Neural crest cell (in vitro differentiated cells): ENCODE measurements around the gene HMOX1. TPM values are rescaled to one million over a fixed set of nuclear protein-coding genes. Genes with fewer than 3 reads are reported as not detected.
A peak's percentile ranks its signal among the peaks of the same experiment; 100 is the strongest.

Source experiments
- DNase-seq: peaks from one replicate; pipeline ENCODE4 v3.0.0; 2021; ENCODE audit warnings: low read depth, mixed read lengths, low spot score
- H3K27ac Mint-ChIP-seq: one replicate; pipeline ENCODE4 v1.8.0; 2021; ENCODE audit warnings: mild to moderate bottlenecking, mixed read lengths; ENCODE audit not compliant: unreplicated experiment
- H3K27me3 Mint-ChIP-seq: 2 replicates; pipeline ENCODE4 v1.8.0; 2021; ENCODE audit warnings: low read depth, mild to moderate bottlenecking, mixed read lengths
- H3K36me3 Mint-ChIP-seq: 2 replicates; pipeline ENCODE4 v1.8.0; 2021; ENCODE audit warnings: low read depth, mild to moderate bottlenecking, mixed read lengths
- H3K4me1 Mint-ChIP-seq: 2 replicates; pipeline ENCODE4 v1.8.0; 2021; ENCODE audit warnings: mixed read lengths
- H3K4me3 Mint-ChIP-seq: one replicate; pipeline ENCODE4 v1.8.0; 2021; ENCODE audit warnings: mild to moderate bottlenecking, mixed read lengths
- H3K9me3 Mint-ChIP-seq: 2 replicates; pipeline ENCODE4 v1.8.0; 2021; ENCODE audit warnings: mixed read lengths
- microRNA-seq: library from miRNA; unstranded; fragments of <30 nt; microRNA quantifications from one replicate; pipeline ENCODE4, GENCODE V29; 2020
- total RNA-seq: library from RNA; stranded (reverse); gene quantifications from 2 replicates; pipeline ENCODE4 v1.2.1, GENCODE V29; 2021
- TF ChIP-seq, protein P1 (sequence below): fragments of 200-600 bp; sonication (generic); conservative IDR thresholded peaks from 2 replicates; pipeline ENCODE4 v1.5.0; 2021; ENCODE audit warnings: antibody characterized with exemption, mild to moderate bottlenecking

HMOX1 gene
- total RNA-seq, 1 donor from 2014 or later = 2.4 TPM

DNA sequence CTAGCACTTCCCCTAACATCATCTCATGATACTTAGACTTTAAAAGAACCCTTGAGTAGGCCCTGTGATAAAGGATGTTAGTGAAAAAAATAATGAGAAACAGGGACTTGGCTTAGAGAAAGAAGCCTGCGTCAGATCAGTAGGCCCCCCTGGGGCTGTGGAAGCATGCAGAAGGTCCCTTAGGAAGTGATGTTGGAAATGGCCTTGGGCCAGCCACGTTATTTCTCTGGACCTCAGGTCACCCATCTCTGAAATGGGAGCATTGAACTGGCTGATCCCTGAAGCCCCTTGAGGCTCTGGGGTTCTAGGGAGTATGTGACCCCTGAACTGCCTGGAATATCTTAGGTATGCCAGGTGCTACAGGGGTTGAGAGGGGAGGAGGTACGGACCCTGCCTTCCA is 59.2 kb downstream of the HMOX1 start:
- Mint-ChIP-seq H3K9me3 (peaks cover 14% of the 10 kb centered on the region), H3K36me3 (peaks cover 17% of the 10 kb centered on the region), H3K27me3 (no peaks in the 10 kb centered on the region), H3K4me1 (peaks cover 12% of the 10 kb centered on the region), H3K27ac (no peak overlapping the region), H3K4me3 (no peak overlapping the region)
- DNase-seq = no peak
- TF ChIP-seq, protein P1, sequence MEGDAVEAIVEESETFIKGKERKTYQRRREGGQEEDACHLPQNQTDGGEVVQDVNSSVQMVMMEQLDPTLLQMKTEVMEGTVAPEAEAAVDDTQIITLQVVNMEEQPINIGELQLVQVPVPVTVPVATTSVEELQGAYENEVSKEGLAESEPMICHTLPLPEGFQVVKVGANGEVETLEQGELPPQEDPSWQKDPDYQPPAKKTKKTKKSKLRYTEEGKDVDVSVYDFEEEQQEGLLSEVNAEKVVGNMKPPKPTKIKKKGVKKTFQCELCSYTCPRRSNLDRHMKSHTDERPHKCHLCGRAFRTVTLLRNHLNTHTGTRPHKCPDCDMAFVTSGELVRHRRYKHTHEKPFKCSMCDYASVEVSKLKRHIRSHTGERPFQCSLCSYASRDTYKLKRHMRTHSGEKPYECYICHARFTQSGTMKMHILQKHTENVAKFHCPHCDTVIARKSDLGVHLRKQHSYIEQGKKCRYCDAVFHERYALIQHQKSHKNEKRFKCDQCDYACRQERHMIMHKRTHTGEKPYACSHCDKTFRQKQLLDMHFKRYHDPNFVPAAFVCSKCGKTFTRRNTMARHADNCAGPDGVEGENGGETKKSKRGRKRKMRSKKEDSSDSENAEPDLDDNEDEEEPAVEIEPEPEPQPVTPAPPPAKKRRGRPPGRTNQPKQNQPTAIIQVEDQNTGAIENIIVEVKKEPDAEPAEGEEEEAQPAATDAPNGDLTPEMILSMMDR = no peak

DNA sequence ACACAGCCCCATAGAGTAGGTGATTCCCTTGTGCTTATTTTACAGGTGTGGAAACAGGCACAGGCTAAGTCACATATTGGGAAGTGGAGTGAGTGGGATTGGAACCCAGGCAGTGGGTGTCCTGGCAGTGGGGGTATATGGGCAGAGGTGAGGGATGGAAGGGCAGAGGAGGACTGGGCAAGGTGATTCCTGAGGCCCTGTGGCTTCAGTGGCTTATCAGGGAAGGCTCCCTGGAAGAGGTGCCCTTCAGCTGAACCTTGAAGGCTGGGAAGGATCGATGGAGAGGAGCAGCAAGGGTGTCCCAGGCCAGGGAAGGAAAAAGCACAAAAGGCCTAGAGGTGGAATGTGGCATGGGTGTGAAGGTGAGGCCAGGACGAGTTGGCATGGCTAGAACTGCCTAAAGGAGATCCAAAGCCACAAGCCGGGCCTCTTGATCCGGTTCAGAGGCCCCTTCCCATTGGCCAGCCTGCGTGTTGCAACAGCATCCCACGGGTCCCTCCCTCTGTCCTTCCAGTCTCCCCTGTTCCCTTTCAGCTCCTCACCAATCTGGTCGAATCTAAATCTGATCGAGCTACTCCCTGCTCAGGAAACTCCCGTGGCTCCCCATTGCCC is 60.7 kb downstream of the HMOX1 start:
- DNase-seq = no peak
- H3K9me3 Mint-ChIP-seq = peaks cover 14% of the 10 kb centered on the region
- no peaks in the 10 kb centered on the region for H3K27me3 Mint-ChIP-seq
- no peak overlapping the region for H3K4me3 Mint-ChIP-seq
- peak overlapping the region; percentile 82 for H3K27ac Mint-ChIP-seq
- H3K4me1 Mint-ChIP-seq = peaks cover 13% of the 10 kb centered on the region
- peaks cover 17% of the 10 kb centered on the region for H3K36me3 Mint-ChIP-seq
- TF ChIP-seq, protein P1 = no peak

DNA sequence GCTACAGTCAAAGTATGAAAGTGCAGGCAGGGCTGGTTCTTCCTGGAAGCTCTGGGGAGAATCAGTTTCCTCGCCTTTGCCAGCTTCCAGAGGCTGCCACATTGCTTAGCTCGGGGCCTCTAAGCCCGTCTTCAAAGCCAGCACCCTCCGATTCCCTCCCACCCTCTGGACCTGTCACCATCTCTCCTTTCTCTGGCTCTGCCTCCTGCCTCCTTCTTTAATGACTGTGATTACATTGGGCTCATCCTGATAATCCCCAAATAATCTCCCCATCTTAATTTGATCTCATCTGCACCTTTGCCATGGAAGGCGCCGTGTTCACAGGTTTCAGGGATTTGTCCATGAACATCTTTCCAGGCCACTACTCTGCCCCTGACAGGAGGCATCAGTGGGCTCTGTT is 61.6 kb downstream of the HMOX1 start:
- TF ChIP-seq, protein P1 = no peak

DNA sequence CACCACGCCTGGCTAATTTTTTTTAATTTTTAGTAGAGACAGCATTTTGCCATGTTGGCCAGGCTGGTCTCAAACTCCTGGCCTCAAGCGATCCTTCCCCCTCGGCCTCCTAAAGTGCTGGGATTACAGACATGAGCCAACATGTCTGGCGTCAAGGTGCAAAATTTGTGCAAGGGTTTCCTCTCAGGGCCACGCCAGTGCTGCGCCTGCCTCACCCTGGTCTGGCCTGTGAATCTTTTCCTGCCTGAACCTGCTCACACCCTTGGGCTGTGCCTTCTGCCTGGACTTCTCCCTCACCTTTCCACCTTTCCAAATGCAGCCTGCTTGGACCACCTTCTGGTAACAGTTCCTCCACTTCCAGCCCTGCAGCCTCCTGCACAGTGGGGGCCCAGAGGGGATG is 62.4 kb downstream of the HMOX1 start:
- Mint-ChIP-seq H3K27me3 (no peaks in the 10 kb centered on the region), H3K36me3 (peaks cover 9% of the 10 kb centered on the region), H3K9me3 (peaks cover 8% of the 10 kb centered on the region), H3K4me3 (no peak overlapping the region), H3K4me1 (peaks cover 12% of the 10 kb centered on the region), H3K27ac (no peak overlapping the region)
- DNase-seq = no peak
- TF ChIP-seq, protein P1 = no peak

More for the DNA sequence above, 61.6 kb downstream of the HMOX1 start:
- Mint-ChIP-seq H3K36me3 (peaks cover 13% of the 10 kb centered on the region), H3K4me1 (peaks cover 13% of the 10 kb centered on the region), H3K4me3 (no peak overlapping the region), H3K27ac (no peak overlapping the region), H3K27me3 (no peaks in the 10 kb centered on the region), H3K9me3 (peaks cover 11% of the 10 kb centered on the region)
- no peak for DNase-seq

Small RNA genes lying within 50 kb of the gene (microRNA-seq; reads per million reads assigned to microRNA genes)
- gene MIR3909 (12.4 reads per million, percentile 25 among the genes with 10 or more reads in this experiment), gene MIR6069 (not detected)

Other genes with a start within 250 kb of the HMOX1 start
- gene HMGXB4, start 123.6 kb upstream of the HMOX1 start, total RNA-seq = 44.6 and 44.7 TPM in 2 replicates
- 24.6 and 24.7 TPM in 2 replicates for gene TOM1, start 81.2 kb upstream of the HMOX1 start, total RNA-seq
- 174 and 187 TPM in 2 replicates for gene MCM5, start 19.0 kb downstream of the HMOX1 start, total RNA-seq
- gene RASD2, start 159.7 kb downstream of the HMOX1 start, total RNA-seq = not detected in 2 replicates
- not detected in 2 replicates for gene MB, start 236.2 kb downstream of the HMOX1 start, total RNA-seq